Adrenal gland (tissue), 12 donors: ENCODE data around the gene DOK1. TPM values are rescaled to one million over a fixed set of nuclear protein-coding genes. Genes with fewer than 3 reads are reported as not detected.
A peak's percentile ranks its signal among the peaks of the same experiment; 100 is the strongest.

ENCODE experiments used
- DNase-seq, 7 donors: peaks; one replicate each; pipeline ENCODE4 v3.0.0-alpha.2; 2019 to 2020
- H3K27ac ChIP-seq, 5 donors: fragments of 200-600 bp; sonication (generic) in 4 of 5; 1 replicate in 3 of 5; 2 replicates in 2 of 5; pipeline versions ENCODE4 v1.5.1 to v1.8.0; 2016 to 2020; ENCODE audit warnings: mild to moderate bottlenecking in 1 of 5
- H3K27me3 ChIP-seq: fragments of 200-600 bp; 2 replicates; pipeline ENCODE4 v1.8.0; 2021
- H3K36me3 ChIP-seq, 2 donors: fragments of 200-600 bp; replicated peaks in 1 of 2; 1 replicate in 1 of 2; 2 replicates in 1 of 2; pipeline versions ENCODE4 v1.5.1 to v1.8.0; 2018 to 2022
- H3K4me1 ChIP-seq, 2 donors: fragments of 200-600 bp; replicated peaks in 1 of 2; 1 replicate in 1 of 2; 2 replicates in 1 of 2; pipeline versions ENCODE4 v1.5.1 to v1.8.0; 2018 to 2021
- H3K4me3 ChIP-seq, 4 donors: fragments of 200-600 bp; sonication (generic) in 3 of 4; one replicate each; pipeline ENCODE4 v1.5.1; 2016 to 2018
- H3K9me3 ChIP-seq, 3 donors: fragments of 200-600 bp; sonication (generic) in 1 of 3; replicated peaks in 1 of 3; 1 replicate in 2 of 3; 2 replicates in 1 of 3; pipeline versions ENCODE4 v1.5.1 to v1.8.0; 2016 to 2021
- POLR2A ChIP-seq, 2 donors: fragments of 450-650 bp; IDR thresholded peaks; one replicate each; pipeline ENCODE4 v1.6.1; 2017; ENCODE audit warnings: antibody characterized with exemption in 2 of 2, mild to moderate bottlenecking in 2 of 2, moderate library complexity in 1 of 2
- WGBS, 4 donors: extraction: QIAGEN DNeasy Blood & Tissue Kit in 2 of 4; methylation state at CpG; one replicate each; pipeline versions ENCODE4 v1.1.5 to v1.1.7; 2013 to 2017; 5-methylcytosine and 5-hydroxymethylcytosine counted together
- intact Hi-C, 2 donors: fragments of 100-400 bp; cut with DNase I; formaldehyde crosslinking; loops; one replicate each; pipeline versions ENCODE4 v1.14.1 to v1.15.0; 2022 to 2023
- polyA plus RNA-seq, 3 donors: library from polyadenylated mRNA; stranded (reverse); fragments of 200-250 nt in 2 of 3; fragments of 350-450 nt in 1 of 3; fragmentation: Illumina TruSeq in 1 of 3; extraction: RNeasy Lipid Tissue Mini Kit (QIAGEN cat#74804) in 1 of 3; gene quantifications; one replicate each; pipeline ENCODE4 v1.2.3, GENCODE V29; 2013 to 2014
- total RNA-seq, 9 donors: library from RNA; depleted of rRNA in 4 of 9; stranded (reverse); fragments of >200 nt in 4 of 9; fragments of 120-200 nt in 1 of 9; fragmentation: NEBNext Ultra II Directional in 1 of 9; extraction: Animal tissue kit (Norgen Biotek cat#: 25700) in 1 of 9; gene quantifications; one replicate each; pipeline versions ENCODE4 v1.1.0 to v1.2.4, GENCODE V29; 2013 to 2023
- TF ChIP-seq, protein P1 (sequence below), 6 experiments: fragments of 450-650 bp in 4 of 6; fragments of 200-600 bp in 2 of 6; sonication (generic) in 1 of 6; IDR thresholded peaks; 1 replicate in 5 of 6; 2 replicates in 1 of 6; pipeline versions ENCODE4 v1.5.1 to v1.8.0; 2016 to 2021; ENCODE audit warnings: antibody characterized with exemption in 6 of 6, mild to moderate bottlenecking in 2 of 6, moderate library complexity in 1 of 6
- donor health status: healthy with polysubstance abuse.
- donor health status: Bipolar disorder and iron deficiency.
- donor health status: DM: yes; HTN: yes; CAD: no.
- donor health status: DM: no; HTN: no; CAD: no.
- donor health status: DM: no; HTN: no; CAD: no.
- donor health status: DM: yes; HTN: yes; CAD: no.

The DOK1 gene
- total and polyA plus RNA-seq, 12 donors: 4.0 to 49.6 (median 19.9) TPM

GRCh38 chr2:74542978-74543377 lies 11.5 kb upstream of the DOK1 start:
- TF ChIP-seq, protein P1, sequence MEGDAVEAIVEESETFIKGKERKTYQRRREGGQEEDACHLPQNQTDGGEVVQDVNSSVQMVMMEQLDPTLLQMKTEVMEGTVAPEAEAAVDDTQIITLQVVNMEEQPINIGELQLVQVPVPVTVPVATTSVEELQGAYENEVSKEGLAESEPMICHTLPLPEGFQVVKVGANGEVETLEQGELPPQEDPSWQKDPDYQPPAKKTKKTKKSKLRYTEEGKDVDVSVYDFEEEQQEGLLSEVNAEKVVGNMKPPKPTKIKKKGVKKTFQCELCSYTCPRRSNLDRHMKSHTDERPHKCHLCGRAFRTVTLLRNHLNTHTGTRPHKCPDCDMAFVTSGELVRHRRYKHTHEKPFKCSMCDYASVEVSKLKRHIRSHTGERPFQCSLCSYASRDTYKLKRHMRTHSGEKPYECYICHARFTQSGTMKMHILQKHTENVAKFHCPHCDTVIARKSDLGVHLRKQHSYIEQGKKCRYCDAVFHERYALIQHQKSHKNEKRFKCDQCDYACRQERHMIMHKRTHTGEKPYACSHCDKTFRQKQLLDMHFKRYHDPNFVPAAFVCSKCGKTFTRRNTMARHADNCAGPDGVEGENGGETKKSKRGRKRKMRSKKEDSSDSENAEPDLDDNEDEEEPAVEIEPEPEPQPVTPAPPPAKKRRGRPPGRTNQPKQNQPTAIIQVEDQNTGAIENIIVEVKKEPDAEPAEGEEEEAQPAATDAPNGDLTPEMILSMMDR (IDR thresholded peaks at IDR 0.05): no peak
- no peak for TF ChIP-seq POLR2A (IDR thresholded peaks at IDR 0.05)
- no peak for DNase-seq
- intact Hi-C loops: no loop called here
- WGBS, 4 donors: 70 to 85% (median 80%) methylated on average over 1 of the region's 1 CpG
- Histone ChIP-seq H3K27ac (no peak overlapping the region), H3K9me3 (no peaks in the 10 kb centered on the region), H3K4me3 (no peak overlapping the region), H3K4me1 (no peaks in the 10 kb centered on the region), H3K27me3 (no peaks in the 10 kb centered on the region), H3K36me3 (no peaks in the 10 kb centered on the region)

GRCh38 chr2:74544634-74545033 lies 9.9 kb upstream of the DOK1 start:
- no peaks in the 10 kb centered on the region for H3K9me3 ChIP-seq
- no peaks in the 10 kb centered on the region for H3K27me3 ChIP-seq
- no peak for DNase-seq
- no peak overlapping the region for H3K4me3 ChIP-seq
- no peak for TF ChIP-seq POLR2A (IDR thresholded peaks at IDR 0.05)
- TF ChIP-seq, protein P1 (IDR thresholded peaks at IDR 0.05): no peak
- 87 to 96% (median 90%) methylated on average over 3 of the region's 3 CpGs for WGBS, 4 donors
- H3K36me3 ChIP-seq: no peaks in the 10 kb centered on the region
- intact Hi-C loops: no loop called here
- peaks cover 5 to 13% of the 10 kb centered on the region in 2 donors for H3K4me1 ChIP-seq
- H3K27ac ChIP-seq: no peak overlapping the region

GRCh38 chr2:74546004-74546403 lies 8.5 kb upstream of the DOK1 start:
- TF ChIP-seq POLR2A (IDR thresholded peaks at IDR 0.05): no peak
- TF ChIP-seq, protein P1 (IDR thresholded peaks at IDR 0.05): no peak
- Histone ChIP-seq H3K4me1 (peaks cover 5 to 16% of the 10 kb centered on the region in 2 donors), H3K27ac (no peak overlapping the region), H3K9me3 (no peaks in the 10 kb centered on the region), H3K36me3 (no peaks in the 10 kb centered on the region), H3K27me3 (no peaks in the 10 kb centered on the region), H3K4me3 (no peak overlapping the region)
- intact Hi-C loops: no loop called here
- 83 to 92% (median 86%) methylated on average over 3 of the region's 3 CpGs for WGBS, 4 donors
- no peak for DNase-seq

DNA sequence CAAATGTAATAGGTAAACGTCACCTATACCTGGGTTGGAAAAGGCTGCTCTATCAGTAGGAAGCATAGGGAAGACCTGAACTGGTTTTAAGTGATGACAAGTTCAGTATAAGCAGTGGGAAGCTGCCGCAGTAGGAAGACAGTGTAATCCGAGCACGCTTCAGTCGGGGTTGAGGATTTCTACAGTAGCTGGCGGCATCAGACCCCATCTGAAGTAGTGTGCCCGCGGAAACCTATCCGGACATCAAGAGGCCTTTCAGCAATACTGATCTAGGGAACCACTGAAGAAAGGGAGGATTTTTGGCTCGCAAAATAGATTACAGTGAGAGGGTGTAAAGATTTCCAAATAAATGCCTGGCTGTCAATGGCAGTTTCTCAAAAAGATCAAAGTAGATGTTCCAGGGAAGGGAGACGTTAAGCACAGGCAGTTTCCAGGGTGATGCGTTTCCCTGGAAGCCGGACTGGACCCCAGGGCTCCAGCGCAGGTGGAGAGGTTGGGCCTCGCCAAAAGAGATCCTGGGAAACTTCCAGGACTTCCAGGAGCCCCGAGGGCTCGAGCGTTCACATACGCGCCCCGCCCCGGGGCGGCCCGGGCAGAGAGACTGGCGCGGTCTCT lies 6.1 kb upstream of the DOK1 start:
- WGBS, 4 donors: 23 to 42% (median 33%) methylated on average over 15 to 26 of the region's 26 CpGs
- TF ChIP-seq, protein P1 (IDR thresholded peaks at IDR 0.05): no peak
- no peak for TF ChIP-seq POLR2A (IDR thresholded peaks at IDR 0.05)
- peak overlapping the region in 2 of 5 donors; percentile 22 to 55 for H3K27ac ChIP-seq
- peaks cover 5 to 29% of the 10 kb centered on the region in 2 donors for H3K4me1 ChIP-seq
- no peaks in the 10 kb centered on the region for H3K27me3 ChIP-seq
- no peaks in the 10 kb centered on the region for H3K9me3 ChIP-seq
- intact Hi-C loops: no loop called here
- peak overlapping the region in 2 of 4 donors; percentile 52 to 54 for H3K4me3 ChIP-seq
- DNase-seq: peak in 1 of 7 donors; percentile 53
- no peaks in the 10 kb centered on the region for H3K36me3 ChIP-seq
